ENCODE results near the gene LSR.

LSR gene

GRCh38 chr19:35265900-35266519 lies 17.2 kb downstream of the LSR start:
- Histone ChIP-seq H3K27me3 (ENCODE audit: low read depth, low read length) (no peaks in the 10 kb centered on the region), H3K36me3 (ENCODE audit: control insufficient read depth in 1 of 2, insufficient read depth in 2 of 2, low read length in 2 of 2) (peaks cover 4 to 8% of the 10 kb centered on the region in 2 donors), H3K4me1 (ENCODE audit: control insufficient read depth in 1 of 2, insufficient read depth in 2 of 2, low read length in 2 of 2) (peaks cover 2 to 25% of the 10 kb centered on the region in 2 donors), H3K27ac (ENCODE audit: low read length) (no peak overlapping the region), H3K9me3 (ENCODE audit: control insufficient read depth in 1 of 2, low read length in 2 of 2) (no peaks in the 10 kb centered on the region), H3K4me3 (ENCODE audit: low read depth in 1 of 2, low read length in 2 of 2) (no peak overlapping the region)

GRCh38 chr19:35266520-35267352 lies 17.9 kb downstream of the LSR start:
- Histone ChIP-seq H3K27ac (ENCODE audit: low read length) (peak overlapping the region; percentile 91), H3K4me3 (ENCODE audit: low read depth in 1 of 2, low read length in 2 of 2) (peak overlapping the region; percentile 72 to 76), H3K27me3 (ENCODE audit: low read depth, low read length) (no peaks in the 10 kb centered on the region), H3K4me1 (ENCODE audit: control insufficient read depth in 1 of 2, insufficient read depth in 2 of 2, low read length in 2 of 2) (peaks cover 2 to 25% of the 10 kb centered on the region in 2 donors), H3K36me3 (ENCODE audit: control insufficient read depth in 1 of 2, insufficient read depth in 2 of 2, low read length in 2 of 2) (peaks cover 11 to 15% of the 10 kb centered on the region in 2 donors), H3K9me3 (ENCODE audit: control insufficient read depth in 1 of 2, low read length in 2 of 2) (no peaks in the 10 kb centered on the region)

DNA sequence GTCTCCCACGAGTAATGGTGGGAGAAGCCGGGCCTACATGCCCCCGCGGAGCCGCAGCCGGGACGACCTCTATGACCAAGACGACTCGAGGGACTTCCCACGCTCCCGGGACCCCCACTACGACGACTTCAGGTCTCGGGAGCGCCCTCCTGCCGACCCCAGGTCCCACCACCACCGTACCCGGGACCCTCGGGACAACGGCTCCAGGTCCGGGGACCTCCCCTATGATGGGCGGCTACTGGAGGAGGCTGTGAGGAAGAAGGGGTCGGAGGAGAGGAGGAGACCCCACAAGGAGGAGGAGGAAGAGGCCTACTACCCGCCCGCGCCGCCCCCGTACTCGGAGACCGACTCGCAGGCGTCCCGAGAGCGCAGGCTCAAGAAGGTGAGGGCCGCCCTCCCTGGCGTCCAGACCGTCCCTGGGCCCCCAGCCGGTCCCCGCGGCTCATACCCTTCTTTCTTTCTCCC lies 18.6 kb downstream of the LSR start:
- Histone ChIP-seq H3K27me3 (ENCODE audit: low read depth, low read length) (no peaks in the 10 kb centered on the region), H3K36me3 (ENCODE audit: control insufficient read depth in 1 of 2, insufficient read depth in 2 of 2, low read length in 2 of 2) (peaks cover 11 to 21% of the 10 kb centered on the region in 2 donors), H3K4me1 (ENCODE audit: control insufficient read depth in 1 of 2, insufficient read depth in 2 of 2, low read length in 2 of 2) (peaks cover 2 to 25% of the 10 kb centered on the region in 2 donors), H3K4me3 (ENCODE audit: low read depth in 1 of 2, low read length in 2 of 2) (peak overlapping the region; percentile 72 to 76), H3K27ac (ENCODE audit: low read length) (peak overlapping the region; percentile 91), H3K9me3 (ENCODE audit: control insufficient read depth in 1 of 2, low read length in 2 of 2) (no peaks in the 10 kb centered on the region)

DNA sequence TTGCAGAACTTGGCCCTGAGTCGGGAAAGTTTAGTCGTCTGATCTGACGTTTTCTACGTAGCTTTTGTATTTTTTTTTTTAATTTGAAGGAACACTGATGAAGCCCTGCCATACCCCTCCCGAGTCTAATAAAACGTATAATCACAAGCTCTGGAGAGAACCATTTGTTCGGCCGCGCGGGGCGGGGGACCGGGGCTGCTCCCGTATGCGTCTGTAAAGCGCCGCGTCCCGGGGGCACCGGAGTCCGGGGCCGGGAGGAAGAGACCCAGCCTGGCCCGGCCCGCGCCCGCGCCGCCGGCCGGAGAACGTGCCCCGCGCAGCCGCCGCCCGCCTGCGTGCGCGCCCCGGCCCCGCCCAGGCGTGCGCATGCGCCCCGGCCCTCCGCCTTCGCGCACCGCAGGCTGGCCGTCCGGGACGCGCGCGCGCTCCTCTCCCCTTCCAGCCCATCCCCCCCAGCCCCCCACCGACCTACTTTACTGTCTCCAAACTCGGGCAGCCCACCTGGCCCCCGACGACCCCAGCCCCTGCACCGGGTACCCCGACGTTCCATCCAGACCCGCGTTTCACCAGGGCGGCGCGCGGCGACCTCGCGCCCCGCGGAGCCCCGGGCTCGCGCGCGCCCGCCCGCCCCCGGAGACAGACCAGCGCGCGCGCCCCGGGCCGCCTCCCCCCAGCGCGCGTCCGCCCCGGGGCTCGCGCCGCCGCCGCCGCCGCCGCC lies 19.2 kb downstream of the LSR start:
- Histone ChIP-seq H3K36me3 (ENCODE audit: control insufficient read depth in 1 of 2, insufficient read depth in 2 of 2, low read length in 2 of 2) (peaks cover 11 to 27% of the 10 kb centered on the region in 2 donors), H3K27me3 (ENCODE audit: low read depth, low read length) (no peaks in the 10 kb centered on the region), H3K4me3 (ENCODE audit: low read depth in 1 of 2, low read length in 2 of 2) (peak overlapping the region; percentile 72 to 76), H3K9me3 (ENCODE audit: control insufficient read depth in 1 of 2, low read length in 2 of 2) (no peaks in the 10 kb centered on the region), H3K27ac (ENCODE audit: low read length) (peak overlapping the region; percentile 91), H3K4me1 (ENCODE audit: control insufficient read depth in 1 of 2, insufficient read depth in 2 of 2, low read length in 2 of 2) (peaks cover 2 to 25% of the 10 kb centered on the region in 2 donors)

- Histone ChIP-seq H3K36me3 (ENCODE audit: control insufficient read depth in 1 of 2, insufficient read depth in 2 of 2, low read length in 2 of 2) (peaks cover 12 to 35% of the 10 kb centered on the region in 2 donors), H3K4me3 (ENCODE audit: low read depth in 1 of 2, low read length in 2 of 2) (peak within 1 kb of the TSS; percentile 72 to 76), H3K27me3 (ENCODE audit: low read depth, low read length) (no peaks in the 10 kb centered on the region), H3K9me3 (ENCODE audit: control insufficient read depth in 1 of 2, low read length in 2 of 2) (no peaks in the 10 kb centered on the region), H3K4me1 (ENCODE audit: control insufficient read depth in 1 of 2, insufficient read depth in 2 of 2, low read length in 2 of 2) (peaks cover 2 to 25% of the 10 kb centered on the region in 2 donors), H3K27ac (ENCODE audit: low read length) (peak within 1 kb of the TSS; percentile 91)
Observed at GRCh38 chr19:35268536-35269437, 20.0 kb downstream of the LSR start, which contains the start of gene USF2. TSS of gene USF2 (plus strand) at chr19:35268962. CDS start at chr19:35269102, 140 bp downstream.

DNA sequence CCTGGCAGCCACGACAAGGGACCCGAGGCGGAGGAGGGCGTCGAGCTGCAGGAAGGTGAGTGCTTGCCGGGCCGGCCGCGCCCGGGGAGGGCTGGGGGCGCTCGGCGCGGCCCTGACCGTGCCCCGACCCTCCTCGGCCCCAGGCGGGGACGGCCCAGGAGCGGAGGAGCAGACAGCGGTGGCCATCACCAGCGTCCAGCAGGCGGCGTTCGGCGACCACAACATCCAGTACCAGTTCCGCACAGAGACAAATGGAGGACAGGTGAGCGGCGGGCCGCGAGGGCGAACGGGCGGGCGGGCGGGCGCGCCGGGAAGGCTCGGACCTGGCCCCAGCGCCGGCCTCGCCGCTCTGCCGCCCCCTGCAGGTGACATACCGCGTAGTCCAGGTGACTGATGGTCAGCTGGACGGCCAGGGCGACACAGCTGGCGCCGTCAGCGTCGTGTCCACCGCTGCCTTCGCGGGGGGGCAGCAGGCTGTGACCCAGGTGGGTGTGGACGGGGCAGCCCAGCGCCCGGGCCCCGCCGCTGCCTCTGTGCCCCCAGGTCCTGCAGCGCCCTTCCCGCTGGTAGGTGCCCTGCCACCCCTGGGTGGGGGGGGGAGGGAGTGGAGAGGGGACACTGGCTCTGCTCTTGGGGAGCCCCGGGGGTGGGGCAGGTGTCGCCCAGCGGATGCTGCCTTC lies 20.8 kb downstream of the LSR start:
- Histone ChIP-seq H3K4me3 (ENCODE audit: low read depth in 1 of 2, low read length in 2 of 2) (peak overlapping the region in 1 of 2 donors; percentile 64), H3K27ac (ENCODE audit: low read length) (no peak overlapping the region), H3K4me1 (ENCODE audit: control insufficient read depth in 1 of 2, insufficient read depth in 2 of 2, low read length in 2 of 2) (peaks cover 2 to 22% of the 10 kb centered on the region in 2 donors), H3K9me3 (ENCODE audit: control insufficient read depth in 1 of 2, low read length in 2 of 2) (no peaks in the 10 kb centered on the region), H3K27me3 (ENCODE audit: low read depth, low read length) (no peaks in the 10 kb centered on the region), H3K36me3 (ENCODE audit: control insufficient read depth in 1 of 2, insufficient read depth in 2 of 2, low read length in 2 of 2) (peaks cover 16 to 43% of the 10 kb centered on the region in 2 donors)

GRCh38 chr19:35270381-35270811 lies 21.6 kb downstream of the LSR start:
- no peak overlapping the region for H3K4me3 ChIP-seq (ENCODE audit: low read depth in 1 of 2, low read length in 2 of 2)
- no peaks in the 10 kb centered on the region for H3K9me3 ChIP-seq (ENCODE audit: control insufficient read depth in 1 of 2, low read length in 2 of 2)
- H3K27ac ChIP-seq (ENCODE audit: low read length): no peak overlapping the region
- H3K27me3 ChIP-seq (ENCODE audit: low read depth, low read length): no peaks in the 10 kb centered on the region
- peaks cover 16 to 46% of the 10 kb centered on the region in 2 donors for H3K36me3 ChIP-seq (ENCODE audit: control insufficient read depth in 1 of 2, insufficient read depth in 2 of 2, low read length in 2 of 2)
- H3K4me1 ChIP-seq (ENCODE audit: control insufficient read depth in 1 of 2, insufficient read depth in 2 of 2, low read length in 2 of 2): peaks cover 2 to 22% of the 10 kb centered on the region in 2 donors

- no peaks in the 10 kb centered on the region for H3K27me3 ChIP-seq (ENCODE audit: low read depth, low read length)
- peaks cover 25 to 57% of the 10 kb centered on the region in 2 donors for H3K36me3 ChIP-seq (ENCODE audit: control insufficient read depth in 1 of 2, insufficient read depth in 2 of 2, low read length in 2 of 2)
- peaks cover 2 to 17% of the 10 kb centered on the region in 2 donors for H3K4me1 ChIP-seq (ENCODE audit: control insufficient read depth in 1 of 2, insufficient read depth in 2 of 2, low read length in 2 of 2)
- H3K4me3 ChIP-seq (ENCODE audit: low read depth in 1 of 2, low read length in 2 of 2): no peak overlapping the region
- H3K9me3 ChIP-seq (ENCODE audit: control insufficient read depth in 1 of 2, low read length in 2 of 2): no peaks in the 10 kb centered on the region
- no peak overlapping the region for H3K27ac ChIP-seq (ENCODE audit: low read length)
Observed at GRCh38 chr19:35271546-35271945, 22.7 kb downstream of the LSR start.

GRCh38 chr19:35272122-35272719 lies 23.4 kb downstream of the LSR start:
- H3K9me3 ChIP-seq (ENCODE audit: control insufficient read depth in 1 of 2, low read length in 2 of 2): no peaks in the 10 kb centered on the region
- peaks cover 27 to 64% of the 10 kb centered on the region in 2 donors for H3K36me3 ChIP-seq (ENCODE audit: control insufficient read depth in 1 of 2, insufficient read depth in 2 of 2, low read length in 2 of 2)
- H3K27ac ChIP-seq (ENCODE audit: low read length): no peak overlapping the region
- no peak overlapping the region for H3K4me3 ChIP-seq (ENCODE audit: low read depth in 1 of 2, low read length in 2 of 2)
- peaks cover 0 to 11% of the 10 kb centered on the region in 2 donors for H3K4me1 ChIP-seq (ENCODE audit: control insufficient read depth in 1 of 2, insufficient read depth in 2 of 2, low read length in 2 of 2)
- no peaks in the 10 kb centered on the region for H3K27me3 ChIP-seq (ENCODE audit: low read depth, low read length)
